GM18858 (cell line): ENCODE results near the gene WFDC10B.
"Not testable (repeated sequence)": the region's sequence is repeated elsewhere in the genome, so short reads cannot be mapped to it uniquely, and the experiment has no call there.

Source experiments
- ATAC-seq: cut with Tn5 transposase; IDR thresholded peaks from one replicate; pipeline ENCODE4 v1.9.1; 2021; ENCODE audit not compliant: unreplicated experiment

The WFDC10B gene

GRCh38 chr20:45704969-45705637, at the start of gene WFDC10B:
Gene WFDC10B (minus strand): TSS chr20:45705019. CDS start chr20:45685992, 19,027 bp downstream.
- no peak for ATAC-seq

- no peak for ATAC-seq
These were observed 47.9 kb upstream of the WFDC10B start for GRCh38 chr20:45752746-45753145.

GRCh38 chr20:45751721-45752120, 46.9 kb upstream of the WFDC10B start:
- no peak for ATAC-seq

GRCh38 chr20:45745015-45745414, 40.2 kb upstream of the WFDC10B start:
- no peak for ATAC-seq

GRCh38 chr20:45742596-45742995, 37.8 kb upstream of the WFDC10B start:
- ATAC-seq, result no peak

GRCh38 chr20:45735988-45736387, 31.2 kb upstream of the WFDC10B start:
- no peak for ATAC-seq

GRCh38 chr20:45735552-45735951, 30.7 kb upstream of the WFDC10B start:
- no peak for ATAC-seq

GRCh38 chr20:45732199-45732598, 27.4 kb upstream of the WFDC10B start:
- no peak for ATAC-seq

GRCh38 chr20:45727044-45727443, 22.2 kb upstream of the WFDC10B start:
- no peak for ATAC-seq

- no peak for ATAC-seq
These were observed 20.3 kb upstream of the WFDC10B start for GRCh38 chr20:45725134-45725533.

GRCh38 chr20:45722047-45722446, 17.2 kb upstream of the WFDC10B start, which contains the start of gene SPINT4:
Gene SPINT4 (plus strand): TSS chr20:45722347. CDS start chr20:45722368, 21 bp downstream.
- ATAC-seq, result no peak

- not testable (repeated sequence) for ATAC-seq
These were observed 11.4 kb upstream of the WFDC10B start for GRCh38 chr20:45716141-45716688.

- no peak for ATAC-seq
These were observed 2.9 kb downstream of the WFDC10B start, which contains the start of gene WFDC13 for GRCh38 chr20:45701873-45702272. Gene WFDC13 (plus strand): TSS chr20:45702038. CDS start chr20:45702124, 86 bp downstream.

GRCh38 chr20:45701104-45701503, 3.7 kb downstream of the WFDC10B start:
- ATAC-seq, result no peak

- no peak for ATAC-seq
These were observed 9.3 kb downstream of the WFDC10B start for GRCh38 chr20:45695496-45695895.

GRCh38 chr20:45693346-45693745, 11.5 kb downstream of the WFDC10B start:
- ATAC-seq, result not testable (repeated sequence)

GRCh38 chr20:45685896-45686295, 18.9 kb downstream of the WFDC10B start:
- no peak for ATAC-seq

GRCh38 chr20:45679650-45680049, 25.2 kb downstream of the WFDC10B start:
- ATAC-seq, result no peak

GRCh38 chr20:45672765-45673164, 32.1 kb downstream of the WFDC10B start:
- ATAC-seq, result no peak

- ATAC-seq, result no peak
These were observed 34.7 kb downstream of the WFDC10B start, which contains the start of gene WFDC11 for GRCh38 chr20:45670139-45670538. Gene WFDC11 (minus strand): TSS chr20:45670239. CDS start chr20:45650600, 19,639 bp downstream.

- not testable (repeated sequence) for ATAC-seq
These were observed 47.8 kb downstream of the WFDC10B start for GRCh38 chr20:45657038-45657437.

GRCh38 chr20:45651726-45652125, 53.1 kb downstream of the WFDC10B start:
- ATAC-seq, result not testable (repeated sequence)
